Measurements from ENCODE around the gene CTAG1B.
"Not testable (repeated sequence)": the region's sequence is repeated elsewhere in the genome, so short reads cannot be mapped to it uniquely, and the experiment has no call there.

CTAG1B gene

DNA sequence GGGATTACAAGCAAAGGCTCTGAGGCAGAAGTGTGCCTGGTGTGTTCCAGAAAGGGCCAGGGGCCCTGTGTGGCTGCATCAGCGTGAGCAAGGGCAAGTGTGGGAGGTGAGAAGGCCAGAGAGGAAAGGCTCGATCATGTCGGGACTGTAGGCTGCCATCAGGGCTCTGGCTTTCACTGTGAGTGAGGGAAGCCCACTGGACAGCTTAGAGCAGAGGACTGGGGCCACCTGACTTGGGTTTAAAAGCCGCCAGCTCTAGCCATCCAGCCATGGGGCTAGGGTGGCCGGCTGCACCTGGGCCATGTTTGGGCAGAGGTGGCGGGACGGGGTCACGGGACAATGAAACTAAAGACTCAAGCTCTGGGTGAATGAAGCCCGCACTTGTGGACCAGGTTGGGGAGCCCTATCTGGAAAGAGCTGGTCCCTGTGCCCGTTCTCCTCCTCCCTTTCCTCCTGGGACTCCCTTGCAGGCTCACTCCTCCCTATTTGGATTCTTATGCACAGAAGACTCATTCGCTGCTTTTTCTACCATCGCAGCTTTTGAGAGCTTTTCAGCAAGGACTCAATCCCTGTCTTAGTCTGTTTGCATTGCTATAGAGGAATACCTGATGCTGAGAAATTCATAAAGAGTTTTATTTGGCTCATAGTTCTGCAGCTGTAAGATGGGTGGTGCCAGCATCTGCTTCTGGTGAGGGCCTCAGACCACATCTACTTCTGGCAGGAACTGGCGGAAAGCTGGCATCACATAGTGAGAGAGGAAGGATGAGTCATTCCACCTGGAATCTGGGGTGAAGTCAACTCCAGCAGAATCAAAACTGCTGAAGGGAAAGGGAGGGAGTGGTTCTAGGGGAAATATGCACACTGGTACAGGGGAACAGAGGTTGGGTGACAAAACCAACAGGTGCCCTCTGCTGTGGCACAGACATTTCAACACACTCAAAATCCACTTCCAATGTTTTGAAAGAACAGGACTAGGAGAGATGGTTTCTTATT, 15.3 kb downstream of the CTAG1B start:
- Mint-ChIP-seq H3K9me3 (no peaks in the 10 kb centered on the region), H3K27ac (no peak overlapping the region), H3K36me3 (no peaks in the 10 kb centered on the region), H3K4me1 (no peaks in the 10 kb centered on the region), H3K27me3 (peaks cover 11% of the 10 kb centered on the region), H3K4me3 (no peak overlapping the region)
- DNase-seq (ENCODE audit: low spot score in 2 of 2) = no peak
- no peak for ATAC-seq (ENCODE audit: low read depth)

DNA sequence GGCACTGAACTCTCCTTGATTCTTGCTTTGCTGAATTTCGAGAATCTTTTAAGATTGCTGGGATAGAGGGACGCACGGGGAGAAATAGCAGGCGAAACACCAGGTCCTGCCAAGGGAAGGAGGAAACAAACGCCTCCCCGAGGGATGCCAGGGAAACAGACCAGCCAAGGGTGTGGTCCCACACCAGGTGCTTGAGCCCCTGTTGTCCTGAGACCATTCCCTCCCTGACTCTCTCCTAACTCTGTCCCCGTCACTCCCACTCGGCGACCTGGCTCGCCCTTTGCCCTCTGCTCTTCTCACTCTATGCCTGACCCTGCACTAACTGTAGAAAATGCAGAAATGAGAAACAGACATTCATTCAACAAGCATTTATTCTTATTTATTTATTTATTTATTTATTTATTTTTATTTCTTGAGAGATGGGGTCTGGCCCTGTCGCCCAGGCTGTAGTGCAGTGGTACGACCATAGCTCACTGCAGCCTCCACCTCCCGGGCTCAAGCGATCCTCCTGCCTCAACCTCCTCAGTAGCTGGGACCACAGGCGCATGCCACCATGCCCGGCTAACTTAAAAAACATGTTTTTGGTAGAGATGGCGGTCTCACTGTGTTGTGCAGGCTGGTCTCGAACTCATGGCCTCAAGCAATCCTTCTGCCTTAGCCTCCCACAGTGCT, 16.2 kb downstream of the CTAG1B start:
- no peaks in the 10 kb centered on the region for H3K36me3 Mint-ChIP-seq

DNA sequence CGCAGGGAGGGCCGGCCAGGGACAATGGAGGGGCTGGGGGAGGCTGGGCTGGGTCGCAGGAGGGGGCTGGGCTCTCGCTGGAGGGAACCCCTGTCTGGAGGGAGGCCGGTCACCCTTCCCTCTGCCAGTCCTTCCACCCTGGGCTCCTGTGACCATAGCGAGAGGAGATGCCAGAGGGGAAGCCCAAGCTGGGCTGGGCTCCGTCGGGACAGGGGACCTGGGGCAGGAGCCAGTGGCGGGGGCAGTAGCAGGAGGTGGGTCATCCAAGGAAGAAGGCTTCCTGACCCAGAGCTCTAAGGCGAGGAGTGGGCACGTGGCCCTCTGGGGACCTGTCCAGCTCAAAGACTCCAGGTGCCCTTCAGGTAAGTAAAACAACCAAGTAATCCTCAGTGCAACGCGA, 16.9 kb downstream of the CTAG1B start:
- Mint-ChIP-seq H3K27me3 (peaks cover 12% of the 10 kb centered on the region), H3K36me3 (no peaks in the 10 kb centered on the region), H3K4me3 (no peak overlapping the region), H3K9me3 (no peaks in the 10 kb centered on the region), H3K4me1 (no peaks in the 10 kb centered on the region), H3K27ac (no peak overlapping the region)
- DNase-seq (ENCODE audit: low spot score in 2 of 2) (no peak), ATAC-seq (ENCODE audit: low read depth) (no peak)

More for the DNA sequence above, 16.2 kb downstream of the CTAG1B start:
- ATAC-seq (ENCODE audit: low read depth) (no peak), DNase-seq (ENCODE audit: low spot score in 2 of 2) (no peak)
- Mint-ChIP-seq H3K27me3 (peaks cover 11% of the 10 kb centered on the region), H3K9me3 (no peaks in the 10 kb centered on the region), H3K4me3 (no peak overlapping the region), H3K4me1 (no peaks in the 10 kb centered on the region), H3K27ac (no peak overlapping the region)

DNA sequence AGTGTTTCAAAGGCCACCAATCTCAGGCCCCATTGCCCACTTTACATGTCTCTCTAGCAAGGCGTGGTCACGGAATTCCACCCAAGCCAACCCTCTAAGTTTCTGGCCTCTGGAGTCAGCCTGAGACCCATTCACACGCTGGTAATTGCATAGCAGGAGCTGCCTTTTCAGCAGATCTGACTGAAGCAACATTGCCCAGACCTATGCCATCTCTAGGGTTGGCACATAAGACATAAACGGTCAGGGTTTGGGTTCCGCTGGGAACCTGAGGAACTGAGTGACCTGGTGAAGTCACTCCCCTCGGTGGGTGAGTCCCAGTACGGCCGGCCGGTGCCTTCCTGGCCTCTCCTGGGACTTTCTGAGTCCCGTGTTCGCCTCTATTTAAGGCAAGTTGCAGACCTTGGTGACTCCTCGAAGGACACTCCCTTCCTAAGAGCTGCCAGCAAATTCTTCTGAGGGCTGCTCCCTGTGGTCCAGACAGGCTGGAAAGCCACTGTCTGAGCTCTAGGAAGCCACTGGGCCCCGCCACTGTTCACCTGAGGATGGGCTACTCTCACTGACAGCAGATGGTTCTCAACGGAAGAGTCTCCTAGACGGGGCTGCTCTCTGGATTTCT, 18.2 kb downstream of the CTAG1B start:
- ATAC-seq (ENCODE audit: low read depth) = no peak
- Mint-ChIP-seq H3K9me3 (no peaks in the 10 kb centered on the region), H3K4me1 (no peaks in the 10 kb centered on the region), H3K27ac (no peak overlapping the region), H3K4me3 (no peak overlapping the region), H3K27me3 (peaks cover 9% of the 10 kb centered on the region), H3K36me3 (no peaks in the 10 kb centered on the region)
- DNase-seq (ENCODE audit: low spot score in 2 of 2) = no peak

DNA sequence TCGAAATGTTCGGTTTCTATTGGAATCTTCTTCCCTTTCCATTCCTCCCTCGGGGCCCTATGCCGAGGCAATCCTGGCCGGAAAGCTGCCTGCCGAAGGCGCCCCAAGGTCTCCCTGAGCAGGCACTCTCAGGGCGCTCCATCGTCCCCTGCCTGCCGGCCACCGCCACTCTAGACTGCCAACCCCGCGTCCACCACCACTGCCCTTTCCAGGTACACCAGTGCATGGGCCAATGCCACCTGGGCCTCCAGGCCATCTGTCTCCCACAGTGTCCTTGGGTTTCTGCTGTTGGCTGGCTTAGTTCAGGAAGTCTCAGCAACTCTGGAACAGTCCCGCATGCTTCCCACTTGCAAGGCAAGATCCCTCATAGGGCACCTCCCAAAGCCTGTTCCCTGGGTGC, 19.6 kb downstream of the CTAG1B start:
- ATAC-seq (ENCODE audit: low read depth) (no peak), DNase-seq (ENCODE audit: low spot score in 2 of 2) (no peak)
- Mint-ChIP-seq H3K4me1 (no peaks in the 10 kb centered on the region), H3K27me3 (peaks cover 11% of the 10 kb centered on the region), H3K9me3 (no peaks in the 10 kb centered on the region), H3K36me3 (no peaks in the 10 kb centered on the region), H3K4me3 (no peak overlapping the region), H3K27ac (no peak overlapping the region)

DNA sequence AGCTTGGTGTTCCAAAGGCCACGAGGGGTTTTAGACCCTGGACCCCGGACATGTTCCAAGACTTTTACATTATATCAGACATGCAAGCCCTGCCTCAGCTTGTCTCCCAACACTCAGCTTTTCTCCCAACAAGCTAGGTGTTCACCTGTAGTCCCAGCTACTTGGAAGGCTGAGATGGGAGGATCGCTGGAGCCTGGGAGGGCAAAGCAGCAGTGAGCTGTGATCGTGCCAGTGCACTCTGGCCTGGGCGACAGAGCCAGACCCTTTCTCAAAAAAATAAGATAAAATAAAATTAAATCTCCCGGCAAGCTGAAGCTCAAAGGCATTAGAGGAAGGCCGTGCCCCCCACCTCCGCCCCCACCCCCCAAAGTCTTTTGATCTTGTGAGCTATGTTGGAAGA, 20.4 kb downstream of the CTAG1B start:
- Mint-ChIP-seq H3K4me3 (no peak overlapping the region), H3K9me3 (no peaks in the 10 kb centered on the region), H3K27ac (no peak overlapping the region), H3K36me3 (no peaks in the 10 kb centered on the region), H3K27me3 (peaks cover 11% of the 10 kb centered on the region), H3K4me1 (no peaks in the 10 kb centered on the region)
- no peak for DNase-seq (ENCODE audit: low spot score in 2 of 2)
- ATAC-seq (ENCODE audit: low read depth) = no peak

DNA sequence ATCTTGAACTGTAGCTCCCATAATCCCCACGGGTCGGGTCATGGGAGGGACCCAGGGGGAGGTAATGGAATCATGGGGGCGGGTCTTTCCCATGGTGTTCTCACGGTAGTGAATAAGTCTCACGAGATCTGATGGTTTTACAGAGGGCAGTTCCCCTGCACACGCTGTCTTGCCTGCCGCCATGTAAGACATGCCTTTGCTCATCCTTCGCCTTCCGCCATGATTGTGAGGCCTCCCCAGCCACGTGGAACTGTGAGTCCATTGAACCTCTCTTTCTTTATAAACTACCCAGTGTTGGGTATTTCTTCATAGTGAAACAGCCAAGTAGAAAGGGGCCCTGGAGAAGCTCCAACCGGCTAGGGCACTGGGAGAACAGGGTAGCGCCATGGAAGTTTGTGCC, 21.9 kb downstream of the CTAG1B start:
- Mint-ChIP-seq H3K4me1 (no peaks in the 10 kb centered on the region), H3K36me3 (no peaks in the 10 kb centered on the region), H3K9me3 (no peaks in the 10 kb centered on the region), H3K27me3 (peaks cover 16% of the 10 kb centered on the region), H3K4me3 (no peak overlapping the region), H3K27ac (no peak overlapping the region)
- DNase-seq (ENCODE audit: low spot score in 2 of 2) = no peak
- ATAC-seq (ENCODE audit: low read depth) = no peak

DNA sequence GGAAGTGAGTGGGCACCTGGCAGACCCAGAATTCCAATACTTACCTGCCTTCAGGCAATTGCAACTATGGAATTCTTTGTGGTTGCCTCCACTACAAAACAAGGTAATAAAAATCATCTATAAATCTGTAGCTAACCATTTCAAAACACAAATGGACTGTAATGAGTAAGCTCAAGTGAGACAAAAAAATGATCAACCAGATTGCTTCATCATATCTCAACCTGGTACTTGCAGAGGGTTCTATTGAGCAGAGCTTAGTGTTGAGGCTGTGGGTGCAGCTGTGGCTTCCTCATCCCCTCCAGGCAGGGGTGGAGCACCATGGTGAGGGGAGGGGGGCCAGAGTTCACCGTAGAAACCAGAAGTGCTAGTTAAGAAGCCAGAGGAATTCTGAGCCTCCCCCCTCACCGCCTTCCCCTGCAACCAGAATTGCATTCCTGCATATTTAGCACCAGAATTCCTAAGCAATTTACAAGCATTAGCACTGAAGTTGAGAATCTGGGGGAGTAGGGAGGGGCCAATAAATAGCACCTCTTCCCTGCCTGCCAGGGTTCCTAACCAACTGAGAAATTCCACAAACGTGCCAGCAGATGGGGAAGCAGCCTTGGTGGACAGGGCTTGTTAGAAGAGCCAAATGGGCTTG, 22.7 kb downstream of the CTAG1B start:
- no peak overlapping the region for H3K4me3 Mint-ChIP-seq
- DNase-seq (ENCODE audit: low spot score in 2 of 2) = no peak
- no peaks in the 10 kb centered on the region for H3K36me3 Mint-ChIP-seq
- no peak overlapping the region for H3K27ac Mint-ChIP-seq
- no peaks in the 10 kb centered on the region for H3K9me3 Mint-ChIP-seq
- peaks cover 13% of the 10 kb centered on the region for H3K27me3 Mint-ChIP-seq
- no peaks in the 10 kb centered on the region for H3K4me1 Mint-ChIP-seq
- no peak for ATAC-seq (ENCODE audit: low read depth)

DNA sequence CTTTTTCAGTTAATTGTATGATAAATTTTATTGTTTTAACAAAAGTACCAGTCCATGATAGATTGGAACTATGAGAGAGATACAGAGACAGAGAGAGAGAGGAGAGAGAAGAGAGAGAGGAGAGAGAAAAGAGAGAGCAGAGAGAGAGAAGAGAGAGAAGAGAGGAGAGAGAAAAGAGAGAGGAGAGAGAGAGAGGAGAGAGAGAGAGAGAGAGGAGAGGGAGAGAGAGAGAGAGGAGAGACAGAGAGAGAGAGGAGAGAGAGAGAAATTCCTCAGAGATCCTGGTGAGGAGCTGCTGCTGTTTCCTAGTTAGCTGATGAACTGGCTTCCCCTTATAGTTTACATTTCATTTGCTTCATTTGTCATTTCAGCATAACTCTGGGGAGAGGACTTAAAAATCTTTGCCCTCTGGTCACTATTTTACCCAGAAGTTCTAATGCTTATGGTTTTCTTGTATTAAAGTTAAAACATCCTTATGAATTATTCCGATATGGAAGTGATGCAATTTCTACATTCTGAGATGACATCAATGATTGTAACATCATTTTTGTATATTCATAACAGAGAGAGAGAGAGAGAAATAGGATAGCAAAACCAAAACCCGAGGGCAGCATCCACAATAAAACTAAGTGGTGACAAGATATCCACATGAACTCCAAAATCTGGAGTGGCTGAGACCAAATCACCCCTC, 23.4 kb downstream of the CTAG1B start:
- DNase-seq (ENCODE audit: low spot score in 2 of 2) (no peak), ATAC-seq (ENCODE audit: low read depth) (no peak)
- Mint-ChIP-seq H3K4me1 (no peaks in the 10 kb centered on the region), H3K36me3 (no peaks in the 10 kb centered on the region), H3K27me3 (peaks cover 13% of the 10 kb centered on the region), H3K27ac (no peak overlapping the region), H3K4me3 (no peak overlapping the region), H3K9me3 (no peaks in the 10 kb centered on the region)

DNA sequence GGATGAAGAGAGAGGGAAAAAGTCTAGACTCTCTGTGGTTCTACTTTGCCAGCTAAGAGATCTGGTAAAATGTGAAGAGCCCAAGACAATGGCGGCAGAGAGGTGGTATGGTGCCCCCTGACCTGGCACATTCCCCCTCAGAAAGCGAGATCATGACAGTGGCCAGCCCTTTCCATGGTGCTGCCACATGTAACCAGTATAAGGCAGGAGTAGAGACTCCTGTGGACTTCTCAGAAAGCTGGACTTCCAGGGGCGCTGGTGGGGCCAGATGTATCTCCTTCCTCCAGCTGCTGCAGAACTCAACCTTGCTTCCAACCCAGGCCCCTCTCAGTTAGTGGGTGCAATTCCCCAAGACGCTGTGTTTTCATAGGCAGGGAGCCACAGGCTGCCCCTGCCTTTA, 24.6 kb downstream of the CTAG1B start:
- no peak overlapping the region for H3K27ac Mint-ChIP-seq
- no peaks in the 10 kb centered on the region for H3K36me3 Mint-ChIP-seq
- ATAC-seq (ENCODE audit: low read depth) (no peak), DNase-seq (ENCODE audit: low spot score in 2 of 2) (no peak)
- no peak overlapping the region for H3K4me3 Mint-ChIP-seq
- H3K9me3 Mint-ChIP-seq = no peaks in the 10 kb centered on the region
- no peaks in the 10 kb centered on the region for H3K4me1 Mint-ChIP-seq
- H3K27me3 Mint-ChIP-seq = peaks cover 11% of the 10 kb centered on the region

DNA sequence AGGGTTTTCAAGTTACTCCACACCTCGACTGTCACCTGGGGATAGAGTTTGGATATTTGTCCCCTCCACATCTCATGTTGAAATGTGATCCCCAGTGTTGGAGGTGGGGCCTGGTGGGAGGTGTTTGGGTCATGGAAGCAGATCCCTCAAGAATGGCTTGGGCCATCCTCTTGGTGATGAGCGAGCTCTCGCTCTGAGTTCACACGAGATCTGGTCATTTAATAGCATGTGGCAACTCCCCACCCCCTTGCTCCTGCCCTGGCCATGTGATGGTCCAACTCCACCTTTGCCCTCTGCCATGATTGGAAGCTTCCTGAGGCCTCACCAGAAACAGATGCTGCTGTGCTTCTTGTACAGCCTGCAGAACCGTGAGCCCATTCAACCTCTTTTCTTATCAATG, 25.9 kb downstream of the CTAG1B start:
- Mint-ChIP-seq H3K27me3 (peaks cover 11% of the 10 kb centered on the region), H3K27ac (no peak overlapping the region), H3K36me3 (no peaks in the 10 kb centered on the region), H3K4me1 (no peaks in the 10 kb centered on the region), H3K9me3 (no peaks in the 10 kb centered on the region), H3K4me3 (no peak overlapping the region)
- no peak for DNase-seq (ENCODE audit: low spot score in 2 of 2)
- no peak for ATAC-seq (ENCODE audit: low read depth)

DNA sequence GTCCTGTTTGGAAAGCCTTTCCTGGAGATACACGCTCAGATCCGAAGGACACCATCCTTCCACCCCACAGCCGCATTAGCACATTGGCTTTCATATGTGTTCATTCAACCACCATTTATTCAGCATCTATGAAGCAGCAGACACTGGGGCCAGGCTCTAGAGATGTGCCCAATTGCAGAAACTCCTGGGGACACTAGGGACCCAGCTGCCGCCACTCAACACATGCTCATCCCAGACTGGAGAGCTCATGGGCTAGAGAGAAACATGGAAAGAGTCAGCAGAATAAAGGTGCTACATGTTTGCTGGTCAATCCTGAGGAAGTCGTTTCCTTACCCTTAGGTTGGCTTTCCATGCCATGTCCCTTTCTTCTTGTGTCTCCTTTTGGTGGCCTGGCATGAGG, 26.6 kb downstream of the CTAG1B start:
- Mint-ChIP-seq H3K27me3 (peaks cover 11% of the 10 kb centered on the region), H3K27ac (no peak overlapping the region)

DNA sequence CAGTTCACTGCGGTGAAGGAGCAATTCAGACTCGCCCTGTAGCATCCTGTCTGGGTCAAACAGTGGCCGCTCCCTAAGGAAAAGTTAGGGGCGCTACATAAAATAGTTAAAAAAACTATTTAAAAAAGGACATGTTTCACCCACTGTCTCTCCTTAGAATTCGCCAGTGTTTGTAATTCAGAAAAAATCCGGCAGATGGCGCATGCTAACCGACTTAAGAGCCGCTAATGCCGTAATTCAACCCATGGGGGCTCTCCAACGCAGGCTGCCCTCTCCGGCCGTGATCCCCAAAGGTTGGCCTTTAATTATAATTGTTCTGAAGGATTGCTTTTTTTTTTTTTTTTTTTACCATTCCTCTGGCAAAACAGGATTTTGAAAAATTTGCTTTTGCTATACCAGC, 28.7 kb downstream of the CTAG1B start:
- H3K4me1 Mint-ChIP-seq; ATAC-seq (ENCODE audit: low read depth); H3K36me3 Mint-ChIP-seq; H3K27me3 Mint-ChIP-seq; H3K27ac Mint-ChIP-seq; H3K4me3 Mint-ChIP-seq; DNase-seq (ENCODE audit: low spot score in 2 of 2); H3K9me3 Mint-ChIP-seq: not testable (repeated sequence)

More for the DNA sequence above, 26.6 kb downstream of the CTAG1B start:
- DNase-seq (ENCODE audit: low spot score in 2 of 2) (no peak), ATAC-seq (ENCODE audit: low read depth) (no peak)
- Mint-ChIP-seq H3K9me3 (no peaks in the 10 kb centered on the region), H3K36me3 (no peaks in the 10 kb centered on the region), H3K4me1 (no peaks in the 10 kb centered on the region), H3K4me3 (no peak overlapping the region)
